GM21367 (cell line): Measurements from ENCODE around the gene SAYSD1.
"Not testable (repeated sequence)": the region's sequence is repeated elsewhere in the genome, so short reads cannot be mapped to it uniquely, and the experiment has no call there.

Experiments used
- ATAC-seq: cut with Tn5 transposase; IDR thresholded peaks from one replicate; pipeline ENCODE4 v1.9.1; 2021; ENCODE audit not compliant: unreplicated experiment

The SAYSD1 gene, protein sequence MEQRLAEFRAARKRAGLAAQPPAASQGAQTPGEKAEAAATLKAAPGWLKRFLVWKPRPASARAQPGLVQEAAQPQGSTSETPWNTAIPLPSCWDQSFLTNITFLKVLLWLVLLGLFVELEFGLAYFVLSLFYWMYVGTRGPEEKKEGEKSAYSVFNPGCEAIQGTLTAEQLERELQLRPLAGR

DNA sequence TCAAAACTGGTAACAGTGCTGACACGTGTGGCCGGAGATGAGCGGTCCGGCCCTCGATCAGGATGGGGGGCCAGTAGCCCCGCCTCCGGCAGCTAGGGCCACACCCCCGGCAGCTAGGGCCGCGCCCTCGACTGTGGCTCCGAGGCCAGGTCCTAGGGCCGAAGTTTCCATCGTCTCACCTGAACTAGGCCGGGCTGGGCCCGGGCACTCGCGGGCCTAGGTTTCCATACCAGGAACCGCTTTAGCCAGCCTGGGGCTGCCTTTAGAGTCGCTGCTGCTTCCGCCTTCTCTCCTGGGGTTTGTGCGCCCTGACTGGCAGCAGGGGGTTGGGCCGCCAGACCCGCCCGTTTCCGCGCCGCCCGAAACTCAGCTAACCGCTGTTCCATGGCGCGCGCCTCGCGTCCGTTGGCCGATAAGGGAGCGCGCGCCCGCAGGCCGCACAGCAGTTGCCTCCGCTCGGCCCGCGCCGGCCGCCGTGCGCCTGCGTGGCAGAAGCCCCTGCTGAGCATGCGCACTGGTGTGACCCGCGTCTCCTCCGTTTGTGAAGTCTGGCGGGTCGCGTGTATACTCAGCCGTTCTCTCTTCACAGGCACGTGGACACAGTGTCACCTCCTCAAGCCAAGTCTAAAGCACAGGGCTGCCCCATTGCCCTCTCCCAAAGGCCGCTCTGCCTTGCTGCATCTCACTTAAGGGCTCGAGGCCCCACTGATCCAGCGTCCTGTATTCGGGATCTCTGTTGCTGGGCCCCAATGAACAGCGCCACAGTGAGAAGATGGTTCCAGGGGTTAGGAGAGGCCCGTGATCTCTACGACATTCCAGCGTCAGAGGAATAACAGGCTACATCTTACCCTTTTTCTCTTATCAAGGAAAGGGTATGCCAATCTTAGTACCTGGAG lies at the start of gene SAYSD1:
TSS of gene SAYSD1 (minus strand) at position 483 of the 896 bp plus-strand sequence. CDS start at position 386, 97 bp downstream.
- ATAC-seq: peak; percentile 79

DNA sequence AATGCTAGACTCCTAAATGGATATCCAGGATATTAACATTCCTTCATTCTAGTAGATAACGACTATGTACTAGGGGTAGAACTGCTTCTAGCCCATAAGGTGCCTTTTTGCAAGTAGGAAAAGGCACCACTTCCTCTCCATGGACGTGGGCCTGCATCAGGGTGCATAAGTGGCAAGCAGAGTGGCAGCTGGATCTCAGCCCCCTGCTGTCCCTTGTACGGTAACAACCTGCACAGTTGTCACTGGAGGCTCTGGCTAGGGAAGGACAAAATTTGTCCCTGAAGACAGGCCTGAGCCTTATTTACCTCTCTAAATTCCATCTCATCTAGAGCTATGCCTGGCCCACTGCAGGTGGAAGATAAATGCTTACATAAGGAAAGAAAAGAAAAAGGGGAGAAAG lies 42.5 kb upstream of the SAYSD1 start:
- no peak for ATAC-seq

DNA sequence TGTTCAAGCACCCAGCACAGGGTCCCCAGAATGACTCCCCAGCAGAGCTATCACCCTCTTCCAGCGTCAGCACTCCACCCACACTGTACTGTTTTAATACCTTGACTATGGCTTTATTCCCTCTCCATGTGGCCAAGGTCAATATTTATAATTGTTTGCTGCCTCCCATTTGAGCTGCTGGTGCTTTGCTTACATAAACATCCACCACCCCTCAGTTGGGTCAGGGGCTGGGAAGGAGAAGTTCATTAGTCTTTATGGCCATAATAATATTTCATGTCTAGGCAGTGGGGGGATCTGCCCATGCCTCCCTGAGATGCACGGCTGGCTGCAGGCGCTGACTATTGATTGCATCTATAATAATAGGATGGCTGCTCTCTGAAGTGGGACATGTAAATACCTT lies 41.8 kb upstream of the SAYSD1 start:
- no peak for ATAC-seq

DNA sequence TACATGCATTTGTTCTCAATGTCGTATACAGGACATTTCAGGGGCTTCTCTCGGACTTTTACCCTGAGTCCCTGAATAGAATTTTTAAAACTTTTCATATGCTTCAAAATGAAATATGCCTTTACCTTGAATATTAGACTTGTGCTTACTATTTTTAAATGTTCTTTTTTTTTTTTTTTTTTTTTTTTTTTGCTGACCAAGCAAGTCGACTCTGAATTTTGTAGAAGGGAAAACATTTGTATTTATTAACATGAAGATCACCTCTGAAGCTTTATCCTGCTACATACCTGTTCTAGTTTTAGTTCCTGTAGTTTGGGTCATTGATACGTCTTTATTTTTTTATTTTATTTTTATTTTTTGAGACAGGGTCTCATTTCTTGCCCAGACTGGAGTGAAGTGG lies 39.7 kb upstream of the SAYSD1 start:
- no peak for ATAC-seq

GRCh38 chr6:39153766-39154397 lies 38.9 kb upstream of the SAYSD1 start:
- ATAC-seq: no peak

GRCh38 chr6:39152262-39152661 lies 37.3 kb upstream of the SAYSD1 start:
- no peak for ATAC-seq

GRCh38 chr6:39151211-39151610 lies 36.2 kb upstream of the SAYSD1 start:
- ATAC-seq: no peak

- no peak for ATAC-seq
Measured at GRCh38 chr6:39144481-39145173, 29.6 kb upstream of the SAYSD1 start.

DNA sequence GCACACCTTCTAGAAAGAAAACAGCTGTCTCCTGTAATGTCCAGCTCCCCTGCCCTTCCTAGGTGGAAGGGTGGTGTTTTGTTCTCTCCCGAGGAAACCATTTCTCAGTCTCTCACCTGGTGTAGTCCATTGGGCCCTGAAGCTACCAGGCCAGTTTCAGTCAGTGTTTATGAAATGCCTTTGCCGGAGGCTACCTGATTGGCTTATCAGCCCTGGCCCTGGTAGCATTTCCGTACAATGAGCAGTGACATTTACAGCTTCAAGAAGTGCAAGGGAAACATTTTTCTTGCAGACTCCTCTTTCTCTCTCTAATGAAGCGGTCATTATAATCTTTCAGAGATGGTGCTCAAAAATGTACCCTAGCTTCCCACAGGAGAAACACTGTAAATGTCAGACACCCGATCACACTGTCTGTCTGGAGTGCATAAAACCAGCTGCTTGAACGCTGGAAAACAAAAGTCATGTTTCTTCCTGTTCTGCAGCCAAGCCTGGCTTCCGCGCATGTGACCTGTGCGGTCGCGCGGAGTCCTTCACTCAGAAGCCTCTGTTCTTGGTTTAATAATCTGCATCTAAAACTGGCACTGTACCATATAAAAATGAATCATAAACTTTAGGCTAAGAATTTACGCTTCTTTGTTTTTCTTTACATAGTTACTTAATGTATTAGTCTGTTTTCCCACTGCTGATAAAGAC lies 28.4 kb upstream of the SAYSD1 start:
- ATAC-seq: no peak

DNA sequence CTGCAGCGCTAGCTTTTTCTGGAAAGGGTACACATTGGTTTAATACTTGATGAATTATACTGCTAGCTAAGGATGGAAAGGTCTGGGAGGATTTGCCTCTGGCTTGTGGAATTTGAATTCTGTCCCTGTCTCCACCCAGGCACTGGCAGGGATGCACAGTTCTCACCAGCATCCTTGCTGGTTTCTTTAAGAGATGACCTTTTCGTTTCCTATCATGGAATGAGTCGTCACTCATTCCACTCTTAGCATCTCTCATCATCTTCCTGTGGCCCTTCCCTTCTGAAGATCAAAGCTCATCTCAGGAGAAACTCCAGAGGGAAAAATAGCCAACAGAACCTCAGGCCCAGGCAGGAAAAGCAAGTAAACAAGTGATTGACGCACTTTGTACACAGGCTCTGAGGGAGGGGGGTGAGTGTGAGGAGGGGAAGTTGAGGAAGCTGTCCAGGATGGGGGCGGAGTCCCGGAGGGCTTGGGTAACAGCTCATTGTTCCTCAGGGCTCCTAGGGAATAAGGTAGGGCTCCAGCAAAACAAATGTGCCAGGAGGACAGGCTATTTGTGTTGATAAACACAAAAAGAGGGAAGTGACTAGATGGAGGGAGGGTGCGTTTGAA lies 25.7 kb upstream of the SAYSD1 start:
- no peak for ATAC-seq

DNA sequence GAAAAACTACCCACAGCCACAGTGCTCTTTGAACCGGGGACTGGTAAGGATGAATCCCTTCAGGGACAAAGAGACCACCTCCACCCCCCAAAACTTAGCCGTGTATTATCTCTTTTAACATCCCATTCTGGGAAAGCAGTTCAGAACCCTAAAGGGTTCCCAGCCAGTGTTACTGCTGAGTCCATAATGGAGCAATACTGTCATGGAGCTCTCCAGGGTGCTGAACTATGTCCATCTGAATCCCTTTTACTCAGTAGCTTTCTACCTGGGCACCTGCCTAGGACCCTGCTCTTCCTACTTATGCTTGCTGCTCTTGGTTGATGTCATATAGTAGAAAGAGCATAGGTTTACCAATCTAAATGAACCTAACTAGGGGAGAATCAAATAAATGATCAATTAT lies 22.3 kb upstream of the SAYSD1 start:
- no peak for ATAC-seq

- not testable (repeated sequence) for ATAC-seq
Measured at GRCh38 chr6:39136207-39136606, 21.2 kb upstream of the SAYSD1 start.

DNA sequence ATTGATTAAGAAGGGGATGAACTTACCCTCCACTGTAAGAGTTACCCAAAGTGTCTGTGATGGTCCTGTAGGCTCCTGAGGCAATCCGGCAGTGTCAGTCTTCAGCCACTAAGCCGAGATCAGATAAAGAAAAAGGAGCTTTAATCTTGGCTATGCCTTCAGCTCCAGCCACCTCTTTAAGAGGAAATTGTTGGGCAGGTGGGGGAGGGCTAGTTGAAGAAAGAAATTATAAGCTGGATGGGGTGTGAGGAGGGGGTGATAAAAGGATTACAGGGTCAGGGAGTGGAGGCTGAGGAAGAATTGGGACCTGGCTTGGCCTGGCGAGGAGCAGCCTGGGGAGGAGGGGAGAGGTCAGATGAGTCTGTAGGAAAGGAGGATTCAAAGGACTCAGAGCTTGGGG lies 19.8 kb upstream of the SAYSD1 start:
- ATAC-seq: not testable (repeated sequence)

DNA sequence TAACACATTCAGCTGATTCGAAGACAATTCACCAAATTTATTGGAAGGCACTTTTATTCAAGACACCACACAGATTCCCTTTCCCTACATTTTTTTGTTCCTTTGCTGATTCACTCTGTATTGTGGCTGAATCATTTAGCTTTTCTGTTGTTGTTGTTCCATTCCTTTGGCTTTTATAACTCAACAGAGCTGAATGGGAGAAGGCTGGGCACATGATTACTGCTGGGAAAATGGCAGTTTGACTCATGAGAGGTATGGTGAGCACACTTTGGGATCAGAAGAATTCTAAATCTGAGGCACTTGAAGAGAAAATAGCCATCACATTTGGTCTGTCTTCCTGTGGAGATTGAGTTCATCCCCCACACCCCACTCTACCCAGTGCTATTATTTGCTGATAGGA lies 15.7 kb upstream of the SAYSD1 start:
- ATAC-seq: no peak

DNA sequence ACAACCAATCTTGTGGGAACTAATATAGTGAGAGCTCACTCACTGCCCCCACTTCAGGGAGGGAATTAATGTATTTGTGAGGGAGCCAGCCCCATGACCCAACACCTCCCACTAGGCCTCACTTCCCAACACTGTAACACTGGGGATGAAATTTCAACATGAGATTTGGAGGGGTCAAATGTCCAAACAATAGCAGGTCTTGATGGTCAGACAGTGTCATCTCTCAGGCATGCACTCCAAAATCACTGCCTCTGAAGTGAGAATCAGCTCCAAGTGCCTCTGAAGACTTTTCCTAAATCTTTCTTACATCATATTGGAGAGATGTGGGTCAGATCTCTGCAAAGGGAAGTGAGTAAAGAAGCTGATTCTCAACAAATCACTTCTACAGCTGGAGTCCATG lies 13.8 kb upstream of the SAYSD1 start:
- no peak for ATAC-seq

- ATAC-seq: no peak
Measured at GRCh38 chr6:39128106-39128505, 13.1 kb upstream of the SAYSD1 start.

- no peak for ATAC-seq
Measured at GRCh38 chr6:39124114-39124513, 9.1 kb upstream of the SAYSD1 start.

- ATAC-seq: no peak
Measured at GRCh38 chr6:39118921-39119320, 3.9 kb upstream of the SAYSD1 start.

- ATAC-seq: peak; percentile 15
Measured at GRCh38 chr6:39114388-39114703, 640 bp downstream of the SAYSD1 start.

GRCh38 chr6:39113788-39114187 lies 1.2 kb downstream of the SAYSD1 start:
- ATAC-seq: no peak

- no peak for ATAC-seq
Measured at GRCh38 chr6:39111280-39111679, 3.7 kb downstream of the SAYSD1 start.
